Gastroesophageal sphincter (tissue), 3 donors: ENCODE data around the gene TRIM67.

Experiments
- POLR2A ChIP-seq, 2 donors: fragments of 450-650 bp; IDR thresholded peaks; one replicate each; pipeline ENCODE4 v1.6.1; 2017; ENCODE audit warnings: antibody characterized with exemption in 2 of 2, mild to moderate bottlenecking in 2 of 2, moderate library complexity in 1 of 2
- TF ChIP-seq, protein P1 (sequence below), 4 experiments: fragments of 200-600 bp in 2 of 4; fragments of 450-650 bp in 2 of 4; sonication (generic) in 1 of 4; IDR thresholded peaks; one replicate each; pipeline ENCODE4 v1.5.1; 2017 to 2019; ENCODE audit warnings: antibody characterized with exemption in 4 of 4, mild to moderate bottlenecking in 2 of 4, moderate library complexity in 2 of 4

- TF ChIP-seq, protein P1, sequence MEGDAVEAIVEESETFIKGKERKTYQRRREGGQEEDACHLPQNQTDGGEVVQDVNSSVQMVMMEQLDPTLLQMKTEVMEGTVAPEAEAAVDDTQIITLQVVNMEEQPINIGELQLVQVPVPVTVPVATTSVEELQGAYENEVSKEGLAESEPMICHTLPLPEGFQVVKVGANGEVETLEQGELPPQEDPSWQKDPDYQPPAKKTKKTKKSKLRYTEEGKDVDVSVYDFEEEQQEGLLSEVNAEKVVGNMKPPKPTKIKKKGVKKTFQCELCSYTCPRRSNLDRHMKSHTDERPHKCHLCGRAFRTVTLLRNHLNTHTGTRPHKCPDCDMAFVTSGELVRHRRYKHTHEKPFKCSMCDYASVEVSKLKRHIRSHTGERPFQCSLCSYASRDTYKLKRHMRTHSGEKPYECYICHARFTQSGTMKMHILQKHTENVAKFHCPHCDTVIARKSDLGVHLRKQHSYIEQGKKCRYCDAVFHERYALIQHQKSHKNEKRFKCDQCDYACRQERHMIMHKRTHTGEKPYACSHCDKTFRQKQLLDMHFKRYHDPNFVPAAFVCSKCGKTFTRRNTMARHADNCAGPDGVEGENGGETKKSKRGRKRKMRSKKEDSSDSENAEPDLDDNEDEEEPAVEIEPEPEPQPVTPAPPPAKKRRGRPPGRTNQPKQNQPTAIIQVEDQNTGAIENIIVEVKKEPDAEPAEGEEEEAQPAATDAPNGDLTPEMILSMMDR (IDR thresholded peaks at IDR 0.05) = no peak
- no peak for TF ChIP-seq POLR2A (IDR thresholded peaks at IDR 0.05)
Measured at GRCh38 chr1:231241750-231242149, 79.9 kb downstream of the TRIM67 start.
